HL-60 (cell line): Measurements from ENCODE around the gene CLSTN2.

ENCODE experiments used
- DNase-seq, 2 experiments: peaks; one replicate each; pipeline ENCODE4 v3.0.0-alpha.2; 2010 to 2020; ENCODE audit warnings: low read depth in 1 of 2, low spot score in 1 of 2
- H3K27ac ChIP-seq: fragments of 250-450 bp; sonication (Bioruptor Pico); replicated peaks from 2 replicates; pipeline ENCODE4 v1.5.1; 2020; ENCODE audit warnings: mild to moderate bottlenecking, moderate library complexity
- H3K27me3 ChIP-seq: fragments of 250-450 bp; sonication (Bioruptor Pico); 2 replicates; pipeline ENCODE4 v1.5.1; 2021; ENCODE audit warnings: mild to moderate bottlenecking, moderate library complexity; ENCODE audit not compliant: insufficient read depth, poor library complexity, severe bottlenecking
- H3K4me3 ChIP-seq: replicated peaks from 2 replicates; pipeline ENCODE4 v1.5.1; 2011; ENCODE audit warnings: mild to moderate bottlenecking, control low read depth, low read length; ENCODE audit not compliant: insufficient read depth
- GABPA ChIP-seq: IDR thresholded peaks from 2 replicates; pipeline ENCODE4 v1.6.1; 2012; ENCODE audit warnings: low read depth
- POLR2AphosphoS5 ChIP-seq: IDR thresholded peaks from 2 replicates; pipeline ENCODE4 v1.6.1; 2012; ENCODE audit warnings: low read depth
- SPI1 ChIP-seq: IDR thresholded peaks from 2 replicates; pipeline ENCODE4 v1.6.1; 2012; ENCODE audit warnings: low read depth, mild to moderate bottlenecking, borderline replicate concordance
- TF ChIP-seq, protein P1 (sequence below): IDR thresholded peaks from one replicate; pipeline ENCODE4 v1.5.1; 2011; ENCODE audit warnings: low read length, control low read depth, inconsistent platforms; ENCODE audit not compliant: insufficient read depth
- TF ChIP-seq, protein P2 (sequence below): IDR thresholded peaks from 2 replicates; pipeline ENCODE4 v1.6.1; 2012; ENCODE audit warnings: low read depth; ENCODE audit not compliant: insufficient replicate concordance

The CLSTN2 gene

GRCh38 chr3:140114789-140115080 is 179.8 kb downstream of the CLSTN2 start:
- TF ChIP-seq SPI1 (no peak), GABPA (no peak), POLR2AphosphoS5 (no peak)
- TF ChIP-seq, protein P1, sequence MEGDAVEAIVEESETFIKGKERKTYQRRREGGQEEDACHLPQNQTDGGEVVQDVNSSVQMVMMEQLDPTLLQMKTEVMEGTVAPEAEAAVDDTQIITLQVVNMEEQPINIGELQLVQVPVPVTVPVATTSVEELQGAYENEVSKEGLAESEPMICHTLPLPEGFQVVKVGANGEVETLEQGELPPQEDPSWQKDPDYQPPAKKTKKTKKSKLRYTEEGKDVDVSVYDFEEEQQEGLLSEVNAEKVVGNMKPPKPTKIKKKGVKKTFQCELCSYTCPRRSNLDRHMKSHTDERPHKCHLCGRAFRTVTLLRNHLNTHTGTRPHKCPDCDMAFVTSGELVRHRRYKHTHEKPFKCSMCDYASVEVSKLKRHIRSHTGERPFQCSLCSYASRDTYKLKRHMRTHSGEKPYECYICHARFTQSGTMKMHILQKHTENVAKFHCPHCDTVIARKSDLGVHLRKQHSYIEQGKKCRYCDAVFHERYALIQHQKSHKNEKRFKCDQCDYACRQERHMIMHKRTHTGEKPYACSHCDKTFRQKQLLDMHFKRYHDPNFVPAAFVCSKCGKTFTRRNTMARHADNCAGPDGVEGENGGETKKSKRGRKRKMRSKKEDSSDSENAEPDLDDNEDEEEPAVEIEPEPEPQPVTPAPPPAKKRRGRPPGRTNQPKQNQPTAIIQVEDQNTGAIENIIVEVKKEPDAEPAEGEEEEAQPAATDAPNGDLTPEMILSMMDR = no peak
- TF ChIP-seq, protein P2, sequence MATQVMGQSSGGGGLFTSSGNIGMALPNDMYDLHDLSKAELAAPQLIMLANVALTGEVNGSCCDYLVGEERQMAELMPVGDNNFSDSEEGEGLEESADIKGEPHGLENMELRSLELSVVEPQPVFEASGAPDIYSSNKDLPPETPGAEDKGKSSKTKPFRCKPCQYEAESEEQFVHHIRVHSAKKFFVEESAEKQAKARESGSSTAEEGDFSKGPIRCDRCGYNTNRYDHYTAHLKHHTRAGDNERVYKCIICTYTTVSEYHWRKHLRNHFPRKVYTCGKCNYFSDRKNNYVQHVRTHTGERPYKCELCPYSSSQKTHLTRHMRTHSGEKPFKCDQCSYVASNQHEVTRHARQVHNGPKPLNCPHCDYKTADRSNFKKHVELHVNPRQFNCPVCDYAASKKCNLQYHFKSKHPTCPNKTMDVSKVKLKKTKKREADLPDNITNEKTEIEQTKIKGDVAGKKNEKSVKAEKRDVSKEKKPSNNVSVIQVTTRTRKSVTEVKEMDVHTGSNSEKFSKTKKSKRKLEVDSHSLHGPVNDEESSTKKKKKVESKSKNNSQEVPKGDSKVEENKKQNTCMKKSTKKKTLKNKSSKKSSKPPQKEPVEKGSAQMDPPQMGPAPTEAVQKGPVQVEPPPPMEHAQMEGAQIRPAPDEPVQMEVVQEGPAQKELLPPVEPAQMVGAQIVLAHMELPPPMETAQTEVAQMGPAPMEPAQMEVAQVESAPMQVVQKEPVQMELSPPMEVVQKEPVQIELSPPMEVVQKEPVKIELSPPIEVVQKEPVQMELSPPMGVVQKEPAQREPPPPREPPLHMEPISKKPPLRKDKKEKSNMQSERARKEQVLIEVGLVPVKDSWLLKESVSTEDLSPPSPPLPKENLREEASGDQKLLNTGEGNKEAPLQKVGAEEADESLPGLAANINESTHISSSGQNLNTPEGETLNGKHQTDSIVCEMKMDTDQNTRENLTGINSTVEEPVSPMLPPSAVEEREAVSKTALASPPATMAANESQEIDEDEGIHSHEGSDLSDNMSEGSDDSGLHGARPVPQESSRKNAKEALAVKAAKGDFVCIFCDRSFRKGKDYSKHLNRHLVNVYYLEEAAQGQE = no peak
- no peak overlapping the region for H3K4me3 ChIP-seq
- no peak for DNase-seq
- no peaks in the 10 kb centered on the region for H3K27me3 ChIP-seq
- H3K27ac ChIP-seq = no peak overlapping the region

DNA sequence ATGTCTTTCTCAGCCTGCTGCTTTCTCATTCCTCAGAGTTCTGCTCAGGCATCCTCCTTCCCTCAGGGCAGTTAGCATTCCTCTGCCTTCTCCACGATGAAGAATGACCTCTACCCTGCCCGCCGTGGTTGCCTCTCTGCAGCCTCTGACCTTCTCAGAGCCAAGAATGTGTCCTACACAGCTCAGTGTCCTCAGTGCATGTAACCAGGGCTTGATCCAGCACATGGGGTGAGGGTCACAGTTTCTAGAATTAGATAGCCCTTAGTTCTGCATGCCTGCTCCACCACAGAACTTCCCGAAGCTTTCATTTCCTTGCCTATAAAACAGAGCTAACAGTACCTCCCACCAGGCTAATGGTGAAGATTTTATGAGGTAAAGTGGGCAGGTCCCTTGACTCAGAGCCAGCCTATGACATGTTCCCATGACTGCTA is 182.1 kb downstream of the CLSTN2 start:
- H3K27ac ChIP-seq = no peak overlapping the region
- DNase-seq = no peak
- TF ChIP-seq GABPA (no peak), SPI1 (no peak), POLR2AphosphoS5 (no peak)
- TF ChIP-seq, protein P1 = no peak
- TF ChIP-seq, protein P2 = no peak
- no peak overlapping the region for H3K4me3 ChIP-seq
- no peaks in the 10 kb centered on the region for H3K27me3 ChIP-seq

DNA sequence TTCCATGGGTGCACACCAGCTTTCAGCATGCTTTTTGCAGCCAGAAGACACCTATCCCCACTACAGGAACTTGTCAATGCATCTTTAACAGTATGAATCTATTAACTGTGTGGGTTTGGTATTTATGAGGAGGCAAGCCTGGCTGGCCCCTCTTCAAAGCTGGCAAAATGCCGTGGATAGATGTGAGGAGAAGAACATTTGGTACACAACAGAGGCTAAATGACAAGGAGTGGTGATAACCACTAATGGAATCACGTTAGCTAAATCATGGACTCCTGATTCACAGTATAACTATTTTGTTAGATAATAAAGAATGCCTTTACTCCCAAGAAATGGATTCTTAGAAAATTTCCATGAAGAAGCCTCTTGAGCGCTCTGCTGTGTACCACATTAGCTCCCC is 187.2 kb downstream of the CLSTN2 start:
- TF ChIP-seq, protein P1 = no peak
- TF ChIP-seq, protein P2 = no peak
- no peak for TF ChIP-seq POLR2AphosphoS5
- no peak for TF ChIP-seq GABPA
- TF ChIP-seq SPI1 = no peak
- Histone ChIP-seq H3K27ac (no peak overlapping the region), H3K4me3 (no peak overlapping the region), H3K27me3 (no peaks in the 10 kb centered on the region)
- DNase-seq = no peak
